ENCODE data around the gene FGF1.

Gene FGF1

GRCh38 chr5:142585451-142585850, 100.4 kb downstream of the FGF1 start:
- no peaks in the 10 kb centered on the region for H3K36me3 ChIP-seq (ENCODE audit: insufficient read depth, low read length)
- no peak overlapping the region for H3K4me3 ChIP-seq (ENCODE audit: low read depth, low read length, poor library complexity, severe bottlenecking)
- H3K9ac ChIP-seq (ENCODE audit: low read length) = no peak overlapping the region
- H3K27me3 ChIP-seq (ENCODE audit: insufficient read depth, low read length) = no peaks in the 10 kb centered on the region; the same call in 1 of the 2 replicates
- no peak overlapping the region for H3K27ac ChIP-seq (ENCODE audit: low read depth, low read length, poor library complexity, severe bottlenecking)
- no peak overlapping the region for H2AFZ ChIP-seq (ENCODE audit: low read length)
- H3K4me1 ChIP-seq (ENCODE audit: insufficient read depth, low read length, severe bottlenecking) = no peaks in the 10 kb centered on the region
- no peaks in the 10 kb centered on the region for H3K9me3 ChIP-seq (ENCODE audit: low read length)
- H4K20me1 ChIP-seq (ENCODE audit: insufficient read depth, low read length) = no peaks in the 10 kb centered on the region
- H3F3A ChIP-seq (ENCODE audit: insufficient read depth, low read length) = no peaks in the 10 kb centered on the region
- no peak overlapping the region for H3K4me2 ChIP-seq (ENCODE audit: low read length)
- TF ChIP-seq EZH2 (IDR thresholded peaks at IDR 0.05; ENCODE audit: borderline replicate concordance, low read length) (no peak), CTCF (IDR thresholded peaks at IDR 0.05; ENCODE audit: low read length) (no peak)
- no peaks in the 10 kb centered on the region for H3K9me2 ChIP-seq (ENCODE audit: low read depth, low read length)
- no peaks in the 10 kb centered on the region for H3K79me2 ChIP-seq (ENCODE audit: insufficient read depth, low read length)

- H3K36me3 ChIP-seq (ENCODE audit: insufficient read depth, low read length) = no peaks in the 10 kb centered on the region
- H3K4me2 ChIP-seq (ENCODE audit: low read length) = no peak overlapping the region
- no peak overlapping the region for H3K9ac ChIP-seq (ENCODE audit: low read length)
- no peaks in the 10 kb centered on the region for H3K4me1 ChIP-seq (ENCODE audit: insufficient read depth, low read length, severe bottlenecking)
- H3F3A ChIP-seq (ENCODE audit: insufficient read depth, low read length) = no peaks in the 10 kb centered on the region
- H3K4me3 ChIP-seq (ENCODE audit: low read depth, low read length, poor library complexity, severe bottlenecking) = no peak overlapping the region
- no peaks in the 10 kb centered on the region; the same call in 1 of the 2 replicates for H3K27me3 ChIP-seq (ENCODE audit: insufficient read depth, low read length)
- H4K20me1 ChIP-seq (ENCODE audit: insufficient read depth, low read length) = no peaks in the 10 kb centered on the region
- H3K9me3 ChIP-seq (ENCODE audit: low read length) = no peaks in the 10 kb centered on the region
- no peak for TF ChIP-seq EZH2 (IDR thresholded peaks at IDR 0.05; ENCODE audit: borderline replicate concordance, low read length)
- TF ChIP-seq CTCF (IDR thresholded peaks at IDR 0.05; ENCODE audit: low read length) = no peak
- no peaks in the 10 kb centered on the region for H3K79me2 ChIP-seq (ENCODE audit: insufficient read depth, low read length)
- H2AFZ ChIP-seq (ENCODE audit: low read length) = no peak overlapping the region
- no peak overlapping the region for H3K27ac ChIP-seq (ENCODE audit: low read depth, low read length, poor library complexity, severe bottlenecking)
- H3K9me2 ChIP-seq (ENCODE audit: low read depth, low read length) = no peaks in the 10 kb centered on the region
Measured at GRCh38 chr5:142584891-142585290, 101.0 kb downstream of the FGF1 start.

GRCh38 chr5:142578161-142578830, 107.6 kb downstream of the FGF1 start:
- Histone ChIP-seq H3K9ac (ENCODE audit: low read length) (no peak overlapping the region), H2AFZ (ENCODE audit: low read length) (no peak overlapping the region), H4K20me1 (ENCODE audit: insufficient read depth, low read length) (no peaks in the 10 kb centered on the region), H3K27ac (ENCODE audit: low read depth, low read length, poor library complexity, severe bottlenecking) (no peak overlapping the region), H3F3A (ENCODE audit: insufficient read depth, low read length) (no peaks in the 10 kb centered on the region), H3K9me2 (ENCODE audit: low read depth, low read length) (no peaks in the 10 kb centered on the region), H3K79me2 (ENCODE audit: insufficient read depth, low read length) (no peaks in the 10 kb centered on the region), H3K4me1 (ENCODE audit: insufficient read depth, low read length, severe bottlenecking) (no peaks in the 10 kb centered on the region), H3K9me3 (ENCODE audit: low read length) (no peaks in the 10 kb centered on the region), H3K36me3 (ENCODE audit: insufficient read depth, low read length) (no peaks in the 10 kb centered on the region), H3K27me3 (ENCODE audit: insufficient read depth, low read length) (no peaks in the 10 kb centered on the region), H3K4me3 (ENCODE audit: low read depth, low read length, poor library complexity, severe bottlenecking) (no peak overlapping the region), H3K4me2 (ENCODE audit: low read length) (no peak overlapping the region)
- TF ChIP-seq EZH2 (IDR thresholded peaks at IDR 0.05; ENCODE audit: borderline replicate concordance, low read length) (no peak), CTCF (IDR thresholded peaks at IDR 0.05; ENCODE audit: low read length) (no peak)
